22Rv1 (cell line): Measurements from ENCODE around the gene SASH1.

ENCODE experiments used
- CTCF ChIP-seq: fragments of 450-650 bp; IDR thresholded peaks from 2 replicates; pipeline ENCODE4 v1.5.1; 2017; ENCODE audit warnings: mild to moderate bottlenecking
- ZFX ChIP-seq: fragments of 450-650 bp; IDR thresholded peaks from 2 replicates; pipeline ENCODE4 v1.6.1; 2017; ENCODE audit warnings: antibody characterized with exemption, borderline replicate concordance

GRCh38 chr6:148443798-148444560 is 101.3 kb downstream of the SASH1 start:
- TF ChIP-seq CTCF (no peak), ZFX (no peak)
